Brain pericyte (primary cell): ENCODE data around the gene NPTN.

Experiments
- DNase-seq: peaks from one replicate; pipeline ENCODE4 v3.0.0-alpha.2; 2012; ENCODE audit warnings: low read depth, low spot score

Gene NPTN

GRCh38 chr15:73518876-73519733 lies 114.1 kb downstream of the NPTN start:
- DNase-seq: no peak

- DNase-seq: no peak
Measured at GRCh38 chr15:73518180-73518862, 114.9 kb downstream of the NPTN start.

- no peak for DNase-seq
Measured at GRCh38 chr15:73517566-73517965, 115.6 kb downstream of the NPTN start.

- DNase-seq: no peak
Measured at GRCh38 chr15:73515527-73515926, 117.7 kb downstream of the NPTN start.
